ENCODE results near the gene BAG2. TPM values are rescaled to one million over a fixed set of nuclear protein-coding genes. Genes with fewer than 3 reads are reported as not detected.

The BAG2 gene
- total and polyA plus RNA-seq, 4 donors = 2.8 to 6.0 (median 4.2) TPM

DNA sequence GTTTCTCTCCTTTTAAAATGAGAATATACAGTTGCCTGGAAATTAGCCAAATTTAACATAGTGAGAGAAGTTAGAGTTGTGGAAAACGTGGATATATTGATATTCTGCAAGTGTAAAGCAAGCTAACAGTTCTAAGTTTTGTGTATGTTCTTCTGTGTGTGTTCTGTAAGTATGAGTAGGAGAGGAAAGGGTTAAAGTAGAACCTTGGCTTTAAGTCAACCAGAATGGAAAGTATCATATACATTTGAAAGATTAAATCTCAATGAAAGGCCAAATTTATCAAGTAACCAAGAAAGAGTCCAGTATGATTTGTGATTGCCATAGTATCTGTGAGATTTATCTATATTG, 30.0 kb upstream of the BAG2 start:
- no peaks in the 10 kb centered on the region for H3K27me3 ChIP-seq (ENCODE audit: control insufficient read depth, insufficient read depth, low read length)
- H3K4me1 ChIP-seq (ENCODE audit: control insufficient read depth, insufficient read depth, low read length) = no peaks in the 10 kb centered on the region
- DNase-seq (ENCODE audit: low read depth in 4 of 6, low spot score in 6 of 6) = no peak
- H3K36me3 ChIP-seq (ENCODE audit: control insufficient read depth, insufficient read depth, low read length) = no peaks in the 10 kb centered on the region
- 100% methylated on average over 1 of the region's 1 CpG for WGBS (ENCODE audit: insufficient coverage)
- no peak overlapping the region for H3K27ac ChIP-seq (ENCODE audit: low read depth, low read length)
- H3K4me3 ChIP-seq (ENCODE audit: low read depth, low read length) = no peak overlapping the region
- no peaks in the 10 kb centered on the region for H3K9me3 ChIP-seq (ENCODE audit: control insufficient read depth, insufficient read depth, low read length)

DNA sequence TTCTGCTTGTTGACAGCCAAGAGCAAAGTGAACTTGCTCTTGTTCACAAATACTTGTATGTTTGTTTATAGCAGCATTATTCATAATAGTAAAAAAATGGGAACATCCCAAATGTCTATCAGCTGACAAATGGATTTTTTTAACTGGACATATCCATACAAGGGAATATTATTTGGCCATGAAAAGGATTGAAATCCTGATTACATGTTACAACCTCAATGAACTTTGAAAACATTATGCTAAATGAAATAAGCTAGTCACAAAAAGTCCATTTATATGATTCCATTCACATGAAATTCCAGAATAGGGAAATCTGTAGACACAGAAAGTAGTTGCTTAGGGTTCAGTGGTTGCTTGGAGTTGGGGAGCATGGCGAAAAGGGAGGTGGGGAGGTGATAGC, 28.4 kb upstream of the BAG2 start:
- no peaks in the 10 kb centered on the region for H3K9me3 ChIP-seq (ENCODE audit: control insufficient read depth, insufficient read depth, low read length)
- H3K27me3 ChIP-seq (ENCODE audit: control insufficient read depth, insufficient read depth, low read length) = no peaks in the 10 kb centered on the region
- no peaks in the 10 kb centered on the region for H3K36me3 ChIP-seq (ENCODE audit: control insufficient read depth, insufficient read depth, low read length)
- H3K4me3 ChIP-seq (ENCODE audit: low read depth, low read length) = no peak overlapping the region
- H3K27ac ChIP-seq (ENCODE audit: low read depth, low read length) = no peak overlapping the region
- WGBS (ENCODE audit: insufficient coverage) = no CpG with 5 or more reads among the region's 1 CpG
- H3K4me1 ChIP-seq (ENCODE audit: control insufficient read depth, insufficient read depth, low read length) = no peaks in the 10 kb centered on the region
- no peak for DNase-seq (ENCODE audit: low read depth in 4 of 6, low spot score in 6 of 6)

DNA sequence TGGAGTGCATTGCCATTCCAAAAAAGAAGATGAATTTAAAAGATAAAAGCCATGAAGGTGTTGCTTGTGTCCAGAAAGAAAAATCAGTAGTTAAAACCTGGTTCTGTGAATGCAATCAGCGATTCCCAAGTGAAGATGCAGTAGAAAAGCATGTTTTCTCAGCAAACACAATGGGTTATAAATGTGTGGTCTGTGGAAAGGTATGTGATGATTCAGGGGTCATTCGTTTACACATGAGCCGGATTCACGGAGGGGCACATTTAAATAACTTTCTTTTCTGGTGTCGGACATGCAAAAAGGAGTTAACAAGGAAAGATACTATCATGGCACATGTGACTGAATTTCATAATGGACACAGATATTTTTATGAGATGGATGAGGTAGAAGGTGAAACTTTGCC, 24.7 kb upstream of the BAG2 start:
- Histone ChIP-seq H3K4me3 (ENCODE audit: low read depth, low read length) (no peak overlapping the region), H3K36me3 (ENCODE audit: control insufficient read depth, insufficient read depth, low read length) (peaks cover under 1% of the 10 kb centered on the region), H3K9me3 (ENCODE audit: control insufficient read depth, insufficient read depth, low read length) (no peaks in the 10 kb centered on the region), H3K4me1 (ENCODE audit: control insufficient read depth, insufficient read depth, low read length) (no peaks in the 10 kb centered on the region), H3K27ac (ENCODE audit: low read depth, low read length) (no peak overlapping the region), H3K27me3 (ENCODE audit: control insufficient read depth, insufficient read depth, low read length) (no peaks in the 10 kb centered on the region)
- DNase-seq (ENCODE audit: low read depth in 4 of 6, low spot score in 6 of 6) = no peak
- WGBS (ENCODE audit: insufficient coverage) = 75% methylated on average over 1 of the region's 5 CpGs

DNA sequence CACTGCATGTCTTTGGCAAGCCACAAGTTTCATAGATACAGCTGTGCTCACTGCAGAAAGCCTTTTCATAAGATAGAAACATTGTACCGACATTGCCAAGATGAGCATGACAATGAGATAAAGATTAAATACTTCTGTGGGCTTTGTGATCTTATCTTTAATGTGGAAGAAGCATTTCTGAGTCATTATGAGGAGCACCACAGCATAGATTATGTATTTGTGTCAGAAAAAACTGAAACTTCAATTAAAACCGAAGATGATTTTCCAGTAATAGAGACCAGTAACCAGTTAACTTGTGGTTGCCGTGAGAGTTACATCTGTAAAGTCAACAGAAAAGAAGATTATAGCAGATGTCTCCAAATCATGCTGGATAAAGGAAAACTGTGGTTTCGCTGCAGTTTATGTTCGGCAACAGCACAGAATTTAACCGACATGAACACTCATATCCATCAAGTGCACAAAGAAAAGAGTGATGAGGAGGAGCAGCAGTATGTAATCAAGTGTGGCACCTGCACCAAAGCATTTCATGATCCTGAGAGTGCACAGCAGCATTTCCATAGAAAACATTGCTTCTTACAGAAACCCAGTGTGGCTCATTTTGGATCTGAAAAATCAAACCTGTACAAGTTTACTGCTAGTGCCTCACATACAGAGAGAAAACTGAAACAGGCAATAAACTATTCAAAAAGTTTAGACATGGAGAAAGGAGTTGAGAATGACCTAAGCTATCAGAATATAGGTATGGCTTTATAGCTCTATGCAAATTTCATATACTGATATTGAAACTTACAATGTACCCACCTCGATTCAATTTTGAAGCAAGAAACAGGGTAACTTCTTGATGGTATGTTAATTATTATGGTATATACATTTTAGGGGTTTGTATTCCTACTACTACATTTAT, 23.9 kb upstream of the BAG2 start:
- H3K4me3 ChIP-seq (ENCODE audit: low read depth, low read length) = no peak overlapping the region
- H3K27ac ChIP-seq (ENCODE audit: low read depth, low read length) = no peak overlapping the region
- H3K4me1 ChIP-seq (ENCODE audit: control insufficient read depth, insufficient read depth, low read length) = no peaks in the 10 kb centered on the region
- no peaks in the 10 kb centered on the region for H3K27me3 ChIP-seq (ENCODE audit: control insufficient read depth, insufficient read depth, low read length)
- no peaks in the 10 kb centered on the region for H3K9me3 ChIP-seq (ENCODE audit: control insufficient read depth, insufficient read depth, low read length)
- WGBS (ENCODE audit: insufficient coverage) = no CpG with 5 or more reads among the region's 7 CpGs
- H3K36me3 ChIP-seq (ENCODE audit: control insufficient read depth, insufficient read depth, low read length) = peaks cover 4% of the 10 kb centered on the region
- no peak for DNase-seq (ENCODE audit: low read depth in 4 of 6, low spot score in 6 of 6)

DNA sequence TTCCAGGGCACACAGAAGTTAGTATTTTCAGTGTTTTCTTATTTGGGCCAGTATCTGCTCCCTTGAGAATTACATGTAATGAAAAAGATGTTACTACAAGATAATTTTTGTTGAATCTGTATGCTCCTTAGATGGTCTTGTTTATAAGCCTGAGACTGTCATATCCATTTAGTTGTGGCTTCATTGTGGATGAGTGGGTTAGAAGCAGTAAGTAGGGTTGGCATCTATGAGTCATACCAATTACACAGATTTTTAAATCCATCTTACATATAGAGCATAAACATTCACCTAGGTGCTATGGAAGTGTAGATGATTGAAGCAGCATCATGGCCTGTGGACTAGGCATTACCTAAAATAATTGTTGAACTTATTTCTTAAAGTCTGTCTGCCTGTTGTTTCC, 13.5 kb upstream of the BAG2 start:
- no peaks in the 10 kb centered on the region for H3K27me3 ChIP-seq (ENCODE audit: control insufficient read depth, insufficient read depth, low read length)
- no peak overlapping the region for H3K4me3 ChIP-seq (ENCODE audit: low read depth, low read length)
- peaks cover 5% of the 10 kb centered on the region for H3K36me3 ChIP-seq (ENCODE audit: control insufficient read depth, insufficient read depth, low read length)
- no peak for DNase-seq (ENCODE audit: low read depth in 4 of 6, low spot score in 6 of 6)
- H3K9me3 ChIP-seq (ENCODE audit: control insufficient read depth, insufficient read depth, low read length) = no peaks in the 10 kb centered on the region
- no peaks in the 10 kb centered on the region for H3K4me1 ChIP-seq (ENCODE audit: control insufficient read depth, insufficient read depth, low read length)
- no peak overlapping the region for H3K27ac ChIP-seq (ENCODE audit: low read depth, low read length)

DNA sequence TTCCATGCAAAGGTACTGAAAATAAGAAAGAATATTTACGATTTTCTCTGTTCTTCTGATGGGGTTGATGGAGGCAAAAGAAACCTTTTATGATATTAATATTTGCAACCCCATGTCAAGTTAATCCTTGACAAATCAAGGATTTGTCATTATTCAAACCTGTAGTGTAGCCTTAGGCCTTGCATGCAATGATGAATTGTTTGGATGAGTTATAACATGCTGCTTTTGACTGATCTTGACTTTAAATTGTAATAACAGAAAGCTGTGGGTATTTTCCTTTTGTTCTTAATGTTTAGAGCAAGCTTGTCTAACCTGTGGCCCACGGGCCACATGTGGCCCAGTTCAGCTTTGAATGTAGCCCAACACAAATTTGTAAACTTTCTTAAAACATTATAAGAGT, 13.0 kb upstream of the BAG2 start:
- Histone ChIP-seq H3K27me3 (ENCODE audit: control insufficient read depth, insufficient read depth, low read length) (no peaks in the 10 kb centered on the region), H3K27ac (ENCODE audit: low read depth, low read length) (no peak overlapping the region), H3K4me3 (ENCODE audit: low read depth, low read length) (no peak overlapping the region), H3K36me3 (ENCODE audit: control insufficient read depth, insufficient read depth, low read length) (peaks cover 4% of the 10 kb centered on the region), H3K4me1 (ENCODE audit: control insufficient read depth, insufficient read depth, low read length) (no peaks in the 10 kb centered on the region), H3K9me3 (ENCODE audit: control insufficient read depth, insufficient read depth, low read length) (no peaks in the 10 kb centered on the region)
- WGBS (ENCODE audit: insufficient coverage) = no CpG with 5 or more reads among the region's 2 CpGs
- no peak for DNase-seq (ENCODE audit: low read depth in 4 of 6, low spot score in 6 of 6)

DNA sequence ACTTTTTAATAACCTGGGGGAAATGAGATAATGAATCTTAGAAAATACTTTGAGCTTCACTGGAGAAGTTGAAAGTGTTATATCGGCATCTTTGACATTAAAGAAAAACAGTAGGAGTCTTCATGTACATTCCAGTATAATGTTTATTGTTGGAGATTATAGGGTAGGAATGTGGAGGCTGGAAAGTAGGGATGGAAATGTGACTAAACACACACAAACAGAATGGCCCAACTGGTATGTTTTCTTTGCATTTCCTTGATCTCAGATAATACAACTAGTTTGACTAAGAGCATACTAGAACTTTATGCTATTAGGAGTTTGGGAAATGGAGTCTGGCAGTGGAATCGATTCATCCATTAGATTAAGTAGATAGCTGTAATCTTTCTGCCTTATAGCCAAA, 10.1 kb upstream of the BAG2 start:
- no CpG with 5 or more reads among the region's 2 CpGs for WGBS (ENCODE audit: insufficient coverage)
- peaks cover 2% of the 10 kb centered on the region for H3K36me3 ChIP-seq (ENCODE audit: control insufficient read depth, insufficient read depth, low read length)
- peaks cover 3% of the 10 kb centered on the region for H3K9me3 ChIP-seq (ENCODE audit: control insufficient read depth, insufficient read depth, low read length)
- H3K4me1 ChIP-seq (ENCODE audit: control insufficient read depth, insufficient read depth, low read length) = no peaks in the 10 kb centered on the region
- DNase-seq (ENCODE audit: low read depth in 4 of 6, low spot score in 6 of 6) = no peak
- no peak overlapping the region for H3K4me3 ChIP-seq (ENCODE audit: low read depth, low read length)
- H3K27me3 ChIP-seq (ENCODE audit: control insufficient read depth, insufficient read depth, low read length) = no peaks in the 10 kb centered on the region
- H3K27ac ChIP-seq (ENCODE audit: low read depth, low read length) = no peak overlapping the region

DNA sequence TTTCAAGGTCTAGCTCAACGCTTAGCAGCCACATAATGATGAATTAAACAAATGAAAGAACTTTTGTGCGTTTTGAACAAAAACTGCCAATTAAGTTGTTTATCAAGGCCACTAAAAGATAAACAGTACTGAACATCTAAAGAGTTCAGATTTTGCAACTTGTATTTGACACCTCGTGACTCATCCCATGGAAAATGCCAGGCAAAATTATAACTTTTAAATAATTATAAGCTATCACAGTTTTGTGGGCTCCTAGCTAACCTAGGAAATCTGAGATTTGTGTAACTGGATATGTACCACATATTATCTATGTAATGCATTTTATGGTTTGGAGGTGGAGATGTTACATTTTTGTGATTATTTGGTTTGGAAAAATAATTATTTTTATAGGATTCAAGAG, 9.6 kb upstream of the BAG2 start:
- Histone ChIP-seq H3K27ac (ENCODE audit: low read depth, low read length) (no peak overlapping the region), H3K27me3 (ENCODE audit: control insufficient read depth, insufficient read depth, low read length) (no peaks in the 10 kb centered on the region), H3K9me3 (ENCODE audit: control insufficient read depth, insufficient read depth, low read length) (peaks cover 3% of the 10 kb centered on the region), H3K36me3 (ENCODE audit: control insufficient read depth, insufficient read depth, low read length) (peaks cover 2% of the 10 kb centered on the region), H3K4me3 (ENCODE audit: low read depth, low read length) (no peak overlapping the region), H3K4me1 (ENCODE audit: control insufficient read depth, insufficient read depth, low read length) (no peaks in the 10 kb centered on the region)
- WGBS (ENCODE audit: insufficient coverage) = no CpG with 5 or more reads among the region's 3 CpGs
- DNase-seq (ENCODE audit: low read depth in 4 of 6, low spot score in 6 of 6) = no peak

DNA sequence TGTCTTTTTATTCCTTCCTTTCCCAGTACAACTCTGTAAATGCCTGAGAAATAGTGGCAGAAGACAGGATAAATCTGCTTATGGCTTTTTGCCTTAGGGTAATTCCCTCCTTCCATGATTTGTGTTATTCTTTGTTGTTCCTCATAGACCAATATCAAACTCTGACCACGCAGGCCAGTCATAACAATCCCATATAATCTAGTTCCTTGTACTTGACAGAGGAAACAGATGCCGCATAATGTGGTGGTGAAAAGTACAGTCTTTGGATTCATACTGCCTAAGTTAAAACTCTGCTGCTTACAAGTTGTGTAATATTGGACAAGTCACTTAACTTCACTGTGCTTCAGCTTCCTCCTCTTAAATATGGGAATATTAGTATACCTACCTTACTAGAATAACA, 8.2 kb upstream of the BAG2 start:
- H3K27ac ChIP-seq (ENCODE audit: low read depth, low read length) = no peak overlapping the region
- peaks cover 2% of the 10 kb centered on the region for H3K36me3 ChIP-seq (ENCODE audit: control insufficient read depth, insufficient read depth, low read length)
- H3K27me3 ChIP-seq (ENCODE audit: control insufficient read depth, insufficient read depth, low read length) = no peaks in the 10 kb centered on the region
- no peaks in the 10 kb centered on the region for H3K4me1 ChIP-seq (ENCODE audit: control insufficient read depth, insufficient read depth, low read length)
- peaks cover 3% of the 10 kb centered on the region for H3K9me3 ChIP-seq (ENCODE audit: control insufficient read depth, insufficient read depth, low read length)
- H3K4me3 ChIP-seq (ENCODE audit: low read depth, low read length) = no peak overlapping the region
- DNase-seq (ENCODE audit: low read depth in 4 of 6, low spot score in 6 of 6) = no peak
- WGBS (ENCODE audit: insufficient coverage) = no CpG with 5 or more reads among the region's 2 CpGs

DNA sequence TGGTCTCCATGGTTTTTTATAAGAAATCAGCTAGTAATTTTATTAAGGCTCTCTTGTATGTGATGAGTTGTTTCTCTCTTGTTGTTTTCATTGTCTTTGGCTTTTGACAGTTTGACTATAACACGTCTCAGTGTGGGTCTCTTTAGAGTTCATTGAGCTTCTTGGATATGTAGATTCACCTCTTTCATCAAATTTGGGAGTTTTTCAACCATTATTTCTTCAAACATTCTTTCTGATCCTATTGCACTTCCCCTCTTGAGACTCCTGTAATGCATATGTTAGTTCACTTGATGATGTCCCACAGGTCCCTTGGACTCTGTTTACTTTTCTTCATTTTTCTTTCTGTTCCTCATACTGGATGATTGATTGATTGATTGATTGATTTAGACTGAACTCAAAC, 7.0 kb upstream of the BAG2 start:
- no CpG with 5 or more reads among the region's 1 CpG for WGBS (ENCODE audit: insufficient coverage)
- no peak for DNase-seq (ENCODE audit: low read depth in 4 of 6, low spot score in 6 of 6)
- Histone ChIP-seq H3K27ac (ENCODE audit: low read depth, low read length) (no peak overlapping the region), H3K36me3 (ENCODE audit: control insufficient read depth, insufficient read depth, low read length) (peaks cover 1% of the 10 kb centered on the region), H3K4me1 (ENCODE audit: control insufficient read depth, insufficient read depth, low read length) (no peaks in the 10 kb centered on the region), H3K9me3 (ENCODE audit: control insufficient read depth, insufficient read depth, low read length) (peaks cover 3% of the 10 kb centered on the region), H3K27me3 (ENCODE audit: control insufficient read depth, insufficient read depth, low read length) (no peaks in the 10 kb centered on the region), H3K4me3 (ENCODE audit: low read depth, low read length) (no peak overlapping the region)
